Effector CD4-positive, alpha-beta T cell (primary cell): Measurements from ENCODE around the gene ARFGAP2.

Source experiments
- DNase-seq: peaks from one replicate; pipeline ENCODE4 v3.0.0-alpha.2; 2020

Gene ARFGAP2

GRCh38 chr11:47186700-47187695, 10.3 kb upstream of the ARFGAP2 start:
- DNase-seq, result peak; percentile 35

DNA sequence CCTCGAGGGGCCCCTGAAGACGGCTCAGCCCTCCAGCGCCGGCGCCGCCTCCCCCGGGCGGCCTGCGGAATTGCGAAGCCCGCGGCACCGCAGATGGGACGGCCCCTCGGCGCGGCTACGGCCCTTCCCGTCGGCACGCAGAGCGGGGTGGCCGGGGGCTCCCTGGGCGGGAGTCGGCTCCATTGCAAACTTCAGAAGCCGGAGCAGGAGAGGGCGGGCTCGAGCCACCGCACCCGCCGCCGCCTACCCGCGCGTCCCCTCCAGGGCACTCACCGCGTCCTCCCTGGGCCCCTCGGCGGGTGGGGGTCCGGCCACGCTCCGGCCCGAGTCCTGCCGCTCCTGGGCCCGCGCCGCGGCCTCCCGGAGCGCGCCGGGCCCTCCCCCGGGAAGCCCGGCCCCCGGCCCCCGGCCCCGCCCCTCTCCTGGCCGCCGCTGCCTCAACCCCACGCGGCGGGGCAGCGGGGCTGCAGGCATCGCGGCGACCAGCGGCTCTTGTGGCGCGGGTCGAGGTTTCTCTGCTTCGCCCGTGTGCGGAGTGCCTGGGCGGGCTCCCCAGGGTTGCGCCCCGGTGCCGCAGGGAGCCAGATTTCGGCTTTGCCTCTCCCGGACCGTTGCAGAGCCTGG, 9.5 kb upstream of the ARFGAP2 start, which contains the start of gene PACSIN3:
Gene PACSIN3, minus strand, starts transcription at position 359 of the 624 bp plus-strand sequence. CDS start 3,707 bp downstream, outside the sequence.
- DNase-seq, result peak; percentile 19

- DNase-seq, result no peak
Measured at GRCh38 chr11:47185305-47186075, 8.8 kb upstream of the ARFGAP2 start.

DNA sequence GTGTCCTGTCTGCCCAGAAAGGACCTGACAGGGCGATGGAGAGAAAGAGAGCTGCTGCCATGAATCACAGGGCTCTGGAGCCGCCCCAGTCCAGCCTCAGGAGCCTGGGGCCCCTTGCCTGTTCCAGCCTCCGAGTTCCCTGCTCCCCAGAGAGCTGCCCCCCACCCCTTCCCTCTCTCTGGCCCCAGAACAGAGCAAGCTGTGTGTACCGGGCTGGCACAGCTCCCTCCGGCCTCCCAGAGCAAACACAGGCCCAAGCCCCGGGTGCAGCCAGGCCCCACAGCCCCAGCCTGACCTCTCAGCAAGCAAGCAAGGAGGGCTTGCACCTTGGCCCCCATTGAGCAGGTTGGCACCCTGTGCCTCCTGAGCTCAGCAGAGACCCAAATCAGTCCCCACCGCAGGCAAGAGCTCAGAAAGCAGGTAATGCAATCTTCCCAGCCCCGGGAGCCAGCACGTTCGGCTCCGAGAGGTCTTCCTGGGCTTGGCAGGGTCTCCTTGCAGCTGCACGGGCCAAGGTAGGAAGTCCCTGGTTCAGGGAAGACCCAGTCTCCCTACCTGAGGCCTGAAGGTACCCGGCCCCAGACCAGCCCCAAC, 8.1 kb upstream of the ARFGAP2 start:
- no peak for DNase-seq

- DNase-seq, result no peak
Measured at GRCh38 chr11:47183969-47184368, 7.3 kb upstream of the ARFGAP2 start.

- no peak for DNase-seq
Measured at GRCh38 chr11:47183031-47183856, 6.6 kb upstream of the ARFGAP2 start.

- no peak for DNase-seq
Measured at GRCh38 chr11:47182380-47182779, 5.7 kb upstream of the ARFGAP2 start.

- DNase-seq, result no peak
Measured at GRCh38 chr11:47181271-47181670, 4.6 kb upstream of the ARFGAP2 start.

DNA sequence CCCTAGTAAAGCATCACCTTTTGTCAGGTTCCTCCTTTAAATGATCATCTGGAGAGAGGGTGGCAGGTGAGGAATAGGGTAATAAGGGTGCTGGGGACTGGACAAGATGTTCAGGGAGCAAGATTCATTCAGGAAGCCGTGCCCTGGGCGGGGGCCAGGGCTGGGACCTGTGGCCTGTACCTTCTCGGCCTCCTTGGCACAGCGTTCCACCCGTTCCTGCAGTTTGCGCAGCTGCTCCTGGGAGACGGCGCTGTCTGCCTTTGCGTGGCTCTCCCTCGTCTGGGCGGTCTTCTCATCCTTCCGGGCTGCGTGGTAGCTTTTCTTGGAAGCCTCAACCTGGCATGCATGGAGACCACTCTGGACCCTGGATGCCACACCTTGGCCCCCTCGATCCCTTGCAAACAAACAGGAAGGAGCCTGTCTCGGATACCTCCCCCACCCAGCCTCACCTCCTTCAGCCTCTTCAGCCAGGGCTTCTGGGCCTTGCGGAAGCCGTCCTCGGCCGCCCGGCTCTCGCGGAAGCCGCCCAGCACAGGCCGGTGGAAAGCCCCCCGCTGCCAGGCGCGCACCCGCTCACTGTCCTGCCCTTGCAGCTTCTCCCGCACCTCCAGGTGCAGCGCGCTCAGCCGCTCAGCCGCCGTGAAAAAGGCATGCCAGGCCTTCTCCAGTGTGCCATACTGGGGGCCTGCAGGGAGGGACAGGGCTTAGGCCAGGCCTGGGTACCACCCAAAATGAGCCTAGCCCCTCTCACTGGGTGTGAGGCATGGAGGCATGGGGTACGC, 3.5 kb upstream of the ARFGAP2 start:
- no peak for DNase-seq

DNA sequence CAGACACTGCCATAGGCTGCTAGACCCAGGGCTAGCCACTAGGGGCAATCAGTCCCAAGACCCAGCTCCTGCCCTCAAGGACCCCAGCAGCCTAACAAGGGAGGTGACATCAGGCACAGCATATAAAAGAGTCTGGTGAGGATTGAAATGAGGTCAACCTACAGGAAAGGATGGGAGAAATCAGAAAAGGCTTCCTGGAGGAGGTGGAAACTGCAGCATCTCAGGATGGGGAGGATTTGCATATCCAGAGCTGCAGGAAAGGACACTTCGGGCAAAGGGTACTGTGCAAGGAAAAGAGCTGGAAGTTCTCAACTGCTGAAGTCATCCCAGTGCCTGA, 2.9 kb upstream of the ARFGAP2 start:
- DNase-seq, result no peak

- no peak for DNase-seq
Measured at GRCh38 chr11:47178737-47179654, 2.3 kb upstream of the ARFGAP2 start.

GRCh38 chr11:47178316-47178715, 1.6 kb upstream of the ARFGAP2 start:
- no peak for DNase-seq

- DNase-seq, result no peak
Measured at GRCh38 chr11:47177846-47178245, 1.2 kb upstream of the ARFGAP2 start.

GRCh38 chr11:47177229-47177845, 658 bp upstream of the ARFGAP2 start:
- peak; percentile 65 for DNase-seq

DNA sequence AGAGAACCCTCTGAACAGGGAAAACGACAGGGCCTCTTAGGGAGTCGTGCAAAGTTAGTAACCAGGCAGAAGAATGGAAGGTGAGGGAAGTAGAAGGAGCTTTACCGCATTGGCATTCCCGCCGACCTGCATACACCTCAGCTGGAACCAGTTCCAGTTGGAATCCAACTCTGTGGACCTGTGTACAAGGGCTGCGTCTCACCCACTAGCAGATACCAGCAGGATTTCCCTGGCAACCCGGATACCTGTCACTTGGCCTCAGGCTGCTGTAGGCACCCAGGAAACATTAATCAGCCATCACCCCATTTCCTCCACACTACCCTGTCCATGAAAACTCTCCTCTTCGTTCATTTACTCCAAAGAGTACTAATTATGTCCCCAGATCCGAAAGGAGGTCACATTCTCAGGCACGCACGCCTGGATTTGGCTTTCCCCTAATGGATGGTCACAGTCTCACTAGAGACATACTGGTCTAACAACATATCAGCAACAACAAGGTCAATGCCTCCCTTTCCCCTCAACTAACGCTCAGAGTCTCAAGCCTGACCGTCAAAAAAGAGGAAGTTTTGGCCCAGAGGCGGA, 842 bp downstream of the ARFGAP2 start:
- no peak for DNase-seq

GRCh38 chr11:47172740-47173336, 3.8 kb downstream of the ARFGAP2 start:
- no peak for DNase-seq

DNA sequence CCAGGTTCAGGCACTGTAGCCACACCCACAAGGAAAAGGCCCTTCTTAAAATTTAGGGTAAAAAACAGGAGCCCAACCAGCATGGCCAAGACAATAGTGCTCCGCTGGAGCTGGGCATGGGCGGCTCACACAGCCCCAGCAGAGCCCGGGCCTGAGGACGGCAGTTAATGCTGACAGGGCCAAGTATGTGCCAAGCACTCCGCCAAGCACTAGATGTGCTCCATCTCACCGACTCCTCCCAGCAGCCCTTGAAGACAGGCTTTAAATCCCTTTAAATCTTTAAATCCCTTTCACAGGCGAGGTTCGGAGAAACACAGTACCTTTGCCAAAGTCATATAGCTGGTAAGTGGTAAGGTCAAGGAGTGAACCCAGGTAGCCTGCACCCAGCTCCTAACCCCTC, 4.8 kb downstream of the ARFGAP2 start:
- DNase-seq, result no peak

- no peak for DNase-seq
Measured at GRCh38 chr11:47171061-47171838, 5.4 kb downstream of the ARFGAP2 start.
